HL-60 (cell line): ENCODE data around the gene ITIH4.

Source experiments
- DNase-seq, 2 experiments: peaks; one replicate each; pipeline ENCODE4 v3.0.0-alpha.2; 2010 to 2020; ENCODE audit warnings: low read depth in 1 of 2, low spot score in 1 of 2
- H3K27ac ChIP-seq: fragments of 250-450 bp; sonication (Bioruptor Pico); replicated peaks from 2 replicates; pipeline ENCODE4 v1.5.1; 2020; ENCODE audit warnings: mild to moderate bottlenecking, moderate library complexity
- H3K27me3 ChIP-seq: fragments of 250-450 bp; sonication (Bioruptor Pico); 2 replicates; pipeline ENCODE4 v1.5.1; 2021; ENCODE audit warnings: mild to moderate bottlenecking, moderate library complexity; ENCODE audit not compliant: insufficient read depth, poor library complexity, severe bottlenecking
- H3K4me3 ChIP-seq: replicated peaks from 2 replicates; pipeline ENCODE4 v1.5.1; 2011; ENCODE audit warnings: mild to moderate bottlenecking, control low read depth, low read length; ENCODE audit not compliant: insufficient read depth
- CTCF ChIP-seq: IDR thresholded peaks from one replicate; pipeline ENCODE4 v1.5.1; 2011; ENCODE audit warnings: low read length, control low read depth, inconsistent platforms; ENCODE audit not compliant: insufficient read depth
- GABPA ChIP-seq: IDR thresholded peaks from 2 replicates; pipeline ENCODE4 v1.6.1; 2012; ENCODE audit warnings: low read depth
- POLR2AphosphoS5 ChIP-seq: IDR thresholded peaks from 2 replicates; pipeline ENCODE4 v1.6.1; 2012; ENCODE audit warnings: low read depth
- REST ChIP-seq: IDR thresholded peaks from 2 replicates; pipeline ENCODE4 v1.6.1; 2012; ENCODE audit warnings: low read depth; ENCODE audit not compliant: insufficient replicate concordance
- SPI1 ChIP-seq: IDR thresholded peaks from 2 replicates; pipeline ENCODE4 v1.6.1; 2012; ENCODE audit warnings: low read depth, mild to moderate bottlenecking, borderline replicate concordance

ITIH4 gene

GRCh38 chr3:52847726-52848125 lies 17.3 kb upstream of the ITIH4 start:
- H3K27ac ChIP-seq: no peak overlapping the region
- TF ChIP-seq SPI1: no peak
- TF ChIP-seq GABPA: no peak
- no peak for TF ChIP-seq REST
- no peak for TF ChIP-seq POLR2AphosphoS5
- no peak overlapping the region for H3K4me3 ChIP-seq
- no peaks in the 10 kb centered on the region for H3K27me3 ChIP-seq
- no peak for DNase-seq

GRCh38 chr3:52847241-52847640 lies 16.8 kb upstream of the ITIH4 start:
- no peak overlapping the region for H3K4me3 ChIP-seq
- no peaks in the 10 kb centered on the region for H3K27me3 ChIP-seq
- no peak for TF ChIP-seq GABPA
- no peak for TF ChIP-seq CTCF
- TF ChIP-seq POLR2AphosphoS5: no peak
- TF ChIP-seq REST: no peak
- no peak for TF ChIP-seq SPI1
- no peak for DNase-seq
- H3K27ac ChIP-seq: no peak overlapping the region

- H3K4me3 ChIP-seq: no peak overlapping the region
- peak overlapping the region; percentile 78 for H3K27ac ChIP-seq
- TF ChIP-seq POLR2AphosphoS5: no peak
- TF ChIP-seq CTCF: no peak
- TF ChIP-seq GABPA: no peak
- no peak for TF ChIP-seq REST
- no peak for TF ChIP-seq SPI1
- DNase-seq: no peak
- no peaks in the 10 kb centered on the region for H3K27me3 ChIP-seq
Measured at GRCh38 chr3:52846432-52846965, 16.0 kb upstream of the ITIH4 start.
